Type B pancreatic cell (in vitro differentiated cells): ENCODE data around the gene MMP2. TPM values are rescaled to one million over a fixed set of nuclear protein-coding genes. Genes with fewer than 3 reads are reported as not detected.

Experiments used
- DNase-seq: peaks from one replicate; pipeline ENCODE4 v3.0.0; 2021; ENCODE audit warnings: mixed read lengths; ENCODE audit not compliant: unreplicated experiment; ENCODE audit errors: extremely low spot score
- H3K27ac Mint-ChIP-seq: 2 replicates; pipeline ENCODE4 v1.8.0; 2021; ENCODE audit warnings: mild to moderate bottlenecking, mixed read lengths
- H3K27me3 Mint-ChIP-seq: 2 replicates; pipeline ENCODE4 v1.8.0; 2021; ENCODE audit warnings: mixed read lengths
- H3K36me3 Mint-ChIP-seq: 2 replicates; pipeline ENCODE4 v1.8.0; 2021; ENCODE audit warnings: mixed read lengths
- H3K4me1 Mint-ChIP-seq: one replicate; pipeline ENCODE4 v1.8.0; 2021; ENCODE audit warnings: mixed read lengths; ENCODE audit not compliant: unreplicated experiment
- H3K4me3 Mint-ChIP-seq: 2 replicates; pipeline ENCODE4 v1.8.0; 2021; ENCODE audit warnings: mild to moderate bottlenecking, mixed read lengths
- H3K9me3 Mint-ChIP-seq: 2 replicates; pipeline ENCODE4 v1.8.0; 2021; ENCODE audit warnings: mixed read lengths
- CTCF ChIP-seq: fragments of 200-600 bp; sonication (generic); conservative IDR thresholded peaks from 2 replicates; pipeline ENCODE4 v1.5.0; 2021; ENCODE audit warnings: antibody characterized with exemption, mild to moderate bottlenecking
- total RNA-seq: library from RNA; stranded (reverse); gene quantifications from 2 replicates; pipeline ENCODE4 v1.2.1, GENCODE V29; 2021; ENCODE audit warnings: low replicate concordance

MMP2 gene
- total RNA-seq, 1 donor from 2014 or later = 106 TPM

GRCh38 chr16:55503726-55504550, 24.9 kb downstream of the MMP2 start:
- DNase-seq = no peak
- TF ChIP-seq CTCF = no peak
- Mint-ChIP-seq H3K27me3 (no peaks in the 10 kb centered on the region), H3K4me1 (peaks cover 23% of the 10 kb centered on the region), H3K9me3 (no peaks in the 10 kb centered on the region), H3K4me3 (no peak overlapping the region), H3K36me3 (peaks cover 8% of the 10 kb centered on the region), H3K27ac (no peak overlapping the region)

- H3K36me3 Mint-ChIP-seq = peaks cover 8% of the 10 kb centered on the region
- no peak overlapping the region for H3K27ac Mint-ChIP-seq
- no peaks in the 10 kb centered on the region for H3K9me3 Mint-ChIP-seq
- TF ChIP-seq CTCF = no peak
- peaks cover 4% of the 10 kb centered on the region for H3K27me3 Mint-ChIP-seq
- peaks cover 16% of the 10 kb centered on the region for H3K4me1 Mint-ChIP-seq
- no peak for DNase-seq
- H3K4me3 Mint-ChIP-seq = no peak overlapping the region
Observed at GRCh38 chr16:55505333-55506015, 26.5 kb downstream of the MMP2 start.

GRCh38 chr16:55506083-55506482, 27.1 kb downstream of the MMP2 start:
- no peak overlapping the region for H3K27ac Mint-ChIP-seq
- no peak for TF ChIP-seq CTCF
- H3K27me3 Mint-ChIP-seq = peaks cover 4% of the 10 kb centered on the region
- peaks cover 11% of the 10 kb centered on the region for H3K4me1 Mint-ChIP-seq
- peaks cover 5% of the 10 kb centered on the region for H3K36me3 Mint-ChIP-seq
- no peaks in the 10 kb centered on the region for H3K9me3 Mint-ChIP-seq
- H3K4me3 Mint-ChIP-seq = no peak overlapping the region
- no peak for DNase-seq

GRCh38 chr16:55506708-55507107, 27.7 kb downstream of the MMP2 start:
- peaks cover 6% of the 10 kb centered on the region for H3K4me1 Mint-ChIP-seq
- TF ChIP-seq CTCF = no peak
- H3K4me3 Mint-ChIP-seq = no peak overlapping the region
- H3K27ac Mint-ChIP-seq = no peak overlapping the region
- peaks cover 7% of the 10 kb centered on the region for H3K36me3 Mint-ChIP-seq
- peaks cover 4% of the 10 kb centered on the region for H3K27me3 Mint-ChIP-seq
- DNase-seq = no peak
- H3K9me3 Mint-ChIP-seq = peaks cover under 1% of the 10 kb centered on the region

- H3K27me3 Mint-ChIP-seq = peaks cover 4% of the 10 kb centered on the region
- no peak overlapping the region for H3K27ac Mint-ChIP-seq
- peaks cover 6% of the 10 kb centered on the region for H3K4me1 Mint-ChIP-seq
- no peak for DNase-seq
- H3K9me3 Mint-ChIP-seq = peaks cover 17% of the 10 kb centered on the region
- no peak for TF ChIP-seq CTCF
- H3K4me3 Mint-ChIP-seq = peak overlapping the region; percentile 88
- peaks cover 15% of the 10 kb centered on the region for H3K36me3 Mint-ChIP-seq
Observed at GRCh38 chr16:55508271-55508921, 29.4 kb downstream of the MMP2 start.
